Kidney tubule cell (primary cell): ENCODE data around the gene PSPC1.
A peak's percentile ranks its signal among the peaks of the same experiment; 100 is the strongest.
"Not testable (repeated sequence)": the region's sequence is repeated elsewhere in the genome, so short reads cannot be mapped to it uniquely, and the experiment has no call there.

Source experiments
- DNase-seq: peaks from one replicate; pipeline ENCODE4 v3.0.0-alpha.2; 2018; ENCODE audit warnings: low spot score

The PSPC1 gene

GRCh38 chr13:19782727-19783682 lies at the start of gene PSPC1:
Gene PSPC1 (minus strand): TSS chr13:19782945. CDS start chr13:19782757, 188 bp downstream.
- peak; percentile 95 for DNase-seq

GRCh38 chr13:19822673-19823072 lies 39.9 kb upstream of the PSPC1 start:
- no peak for DNase-seq

GRCh38 chr13:19818223-19818842 lies 35.6 kb upstream of the PSPC1 start:
- DNase-seq, result peak; percentile 76

- DNase-seq, result no peak
These were observed 34.9 kb upstream of the PSPC1 start for GRCh38 chr13:19817510-19818158.

GRCh38 chr13:19817106-19817505 lies 34.4 kb upstream of the PSPC1 start:
- DNase-seq, result no peak

GRCh38 chr13:19815842-19816241 lies 33.1 kb upstream of the PSPC1 start:
- not testable (repeated sequence) for DNase-seq

GRCh38 chr13:19810996-19811881 lies 28.5 kb upstream of the PSPC1 start:
- DNase-seq, result no peak

- no peak for DNase-seq
These were observed 27.4 kb upstream of the PSPC1 start for GRCh38 chr13:19810151-19810550.

GRCh38 chr13:19805765-19806164 lies 23.0 kb upstream of the PSPC1 start:
- no peak for DNase-seq

GRCh38 chr13:19795956-19796355 lies 13.2 kb upstream of the PSPC1 start:
- no peak for DNase-seq

GRCh38 chr13:19794631-19795030 lies 11.9 kb upstream of the PSPC1 start:
- peak; percentile 68 for DNase-seq

GRCh38 chr13:19791953-19792537 lies 9.3 kb upstream of the PSPC1 start:
- no peak for DNase-seq

GRCh38 chr13:19782049-19782726 lies 557 bp downstream of the PSPC1 start:
- DNase-seq, result peak; percentile 57

- DNase-seq, result peak; percentile 11
These were observed 1.2 kb downstream of the PSPC1 start for GRCh38 chr13:19781526-19781925.

GRCh38 chr13:19780753-19781418 lies 1.9 kb downstream of the PSPC1 start:
- DNase-seq, result not testable (repeated sequence)

GRCh38 chr13:19772306-19772705 lies 10.4 kb downstream of the PSPC1 start:
- DNase-seq, result no peak

GRCh38 chr13:19769854-19770253 lies 12.9 kb downstream of the PSPC1 start:
- no peak for DNase-seq

- no peak for DNase-seq
These were observed 14.8 kb downstream of the PSPC1 start for GRCh38 chr13:19767966-19768365.

GRCh38 chr13:19766591-19766990 lies 16.2 kb downstream of the PSPC1 start:
- DNase-seq, result no peak

- DNase-seq, result no peak
These were observed 18.5 kb downstream of the PSPC1 start for GRCh38 chr13:19764237-19764636.
